ENCODE measurements around the gene CAMTA1. TPM values are rescaled to one million over a fixed set of nuclear protein-coding genes. Genes with fewer than 3 reads are reported as not detected.

CAMTA1 gene
- total RNA-seq, 1 experiment from 2014 or later, result 103 TPM

GRCh38 chr1:7640350-7640749 is 855.1 kb downstream of the CAMTA1 start:
- no peaks in the 10 kb centered on the region for H3K9me3 ChIP-seq
- DNase-seq, result no peak
- H3K4me3 ChIP-seq, result no peak overlapping the region

GRCh38 chr1:7640920-7641585 is 855.8 kb downstream of the CAMTA1 start:
- DNase-seq, result no peak
- H3K4me3 ChIP-seq, result no peak overlapping the region
- H3K36me3 ChIP-seq, result no peaks in the 10 kb centered on the region
- H3K27me3 ChIP-seq, result no peaks in the 10 kb centered on the region
- H3K9me3 ChIP-seq, result no peaks in the 10 kb centered on the region

More at GRCh38 chr1:7640350-7640749, 855.1 kb downstream of the CAMTA1 start:
- Histone ChIP-seq H3K27me3 (no peaks in the 10 kb centered on the region), H3K36me3 (no peaks in the 10 kb centered on the region)

GRCh38 chr1:7641587-7642417 is 856.5 kb downstream of the CAMTA1 start:
- Histone ChIP-seq H3K9me3 (no peaks in the 10 kb centered on the region), H3K36me3 (no peaks in the 10 kb centered on the region), H3K4me3 (no peak overlapping the region), H3K27me3 (no peaks in the 10 kb centered on the region)
- DNase-seq, result no peak

- no peaks in the 10 kb centered on the region for H3K36me3 ChIP-seq
- no peak overlapping the region for H3K4me3 ChIP-seq
- no peak for DNase-seq
- H3K9me3 ChIP-seq, result no peaks in the 10 kb centered on the region
- H3K27me3 ChIP-seq, result no peaks in the 10 kb centered on the region
Measured at GRCh38 chr1:7642418-7642704, 857.1 kb downstream of the CAMTA1 start.

- H3K9me3 ChIP-seq, result no peaks in the 10 kb centered on the region
- no peaks in the 10 kb centered on the region for H3K36me3 ChIP-seq
- H3K27me3 ChIP-seq, result no peaks in the 10 kb centered on the region
- DNase-seq, result no peak
- H3K4me3 ChIP-seq, result no peak overlapping the region
Measured at GRCh38 chr1:7642781-7643529, 857.7 kb downstream of the CAMTA1 start.

GRCh38 chr1:7643530-7643929 is 858.3 kb downstream of the CAMTA1 start:
- H3K4me3 ChIP-seq, result no peak overlapping the region
- no peak for DNase-seq
- no peaks in the 10 kb centered on the region for H3K9me3 ChIP-seq

GRCh38 chr1:7644086-7644485 is 858.8 kb downstream of the CAMTA1 start:
- Histone ChIP-seq H3K9me3 (no peaks in the 10 kb centered on the region), H3K36me3 (no peaks in the 10 kb centered on the region), H3K27me3 (no peaks in the 10 kb centered on the region), H3K4me3 (no peak overlapping the region)
- no peak for DNase-seq

More at GRCh38 chr1:7643530-7643929, 858.3 kb downstream of the CAMTA1 start:
- Histone ChIP-seq H3K27me3 (no peaks in the 10 kb centered on the region), H3K36me3 (no peaks in the 10 kb centered on the region)

- DNase-seq, result peak; percentile 90
- no peaks in the 10 kb centered on the region for H3K9me3 ChIP-seq
- no peak overlapping the region for H3K4me3 ChIP-seq
- H3K27me3 ChIP-seq, result no peaks in the 10 kb centered on the region
- H3K36me3 ChIP-seq, result no peaks in the 10 kb centered on the region
Measured at GRCh38 chr1:7644961-7645750, 859.9 kb downstream of the CAMTA1 start.

GRCh38 chr1:7645751-7646048 is 860.4 kb downstream of the CAMTA1 start:
- H3K4me3 ChIP-seq, result no peak overlapping the region
- H3K36me3 ChIP-seq, result no peaks in the 10 kb centered on the region
- DNase-seq, result no peak
- H3K9me3 ChIP-seq, result no peaks in the 10 kb centered on the region
- no peaks in the 10 kb centered on the region for H3K27me3 ChIP-seq

- no peak for DNase-seq
- H3K36me3 ChIP-seq, result no peaks in the 10 kb centered on the region
- H3K9me3 ChIP-seq, result no peaks in the 10 kb centered on the region
- H3K4me3 ChIP-seq, result no peak overlapping the region
- H3K27me3 ChIP-seq, result no peaks in the 10 kb centered on the region
Measured at GRCh38 chr1:7646164-7646563, 860.9 kb downstream of the CAMTA1 start.

- DNase-seq, result peak; percentile 64
- Histone ChIP-seq H3K36me3 (no peaks in the 10 kb centered on the region), H3K27me3 (no peaks in the 10 kb centered on the region), H3K9me3 (no peaks in the 10 kb centered on the region), H3K4me3 (no peak overlapping the region)
Measured at GRCh38 chr1:7646981-7647901, 862.0 kb downstream of the CAMTA1 start.

GRCh38 chr1:7648761-7649384 is 863.6 kb downstream of the CAMTA1 start:
- Histone ChIP-seq H3K27me3 (no peaks in the 10 kb centered on the region), H3K36me3 (no peaks in the 10 kb centered on the region), H3K4me3 (no peak overlapping the region), H3K9me3 (no peaks in the 10 kb centered on the region)
- DNase-seq, result no peak

- Histone ChIP-seq H3K4me3 (no peak overlapping the region), H3K36me3 (no peaks in the 10 kb centered on the region), H3K9me3 (no peaks in the 10 kb centered on the region), H3K27me3 (no peaks in the 10 kb centered on the region)
- DNase-seq, result no peak
Measured at GRCh38 chr1:7650801-7651200, 865.5 kb downstream of the CAMTA1 start.

GRCh38 chr1:7651203-7651602 is 865.9 kb downstream of the CAMTA1 start:
- Histone ChIP-seq H3K36me3 (no peaks in the 10 kb centered on the region), H3K27me3 (no peaks in the 10 kb centered on the region), H3K4me3 (no peak overlapping the region), H3K9me3 (no peaks in the 10 kb centered on the region)
- no peak for DNase-seq

- no peaks in the 10 kb centered on the region for H3K9me3 ChIP-seq
- no peaks in the 10 kb centered on the region for H3K36me3 ChIP-seq
- DNase-seq, result no peak
- no peak overlapping the region for H3K4me3 ChIP-seq
- no peaks in the 10 kb centered on the region for H3K27me3 ChIP-seq
Measured at GRCh38 chr1:7652061-7652460, 866.8 kb downstream of the CAMTA1 start.
